NCI-H2227 treated with DMSO at 0.1 percent for 48 hours (cell line): ENCODE measurements around the gene CASQ1.

Source experiments
- DNase-seq: peaks from one replicate; lab custom pipeline; 2025; lab: John Stamatoyannopoulos, UW

CASQ1 gene

DNA sequence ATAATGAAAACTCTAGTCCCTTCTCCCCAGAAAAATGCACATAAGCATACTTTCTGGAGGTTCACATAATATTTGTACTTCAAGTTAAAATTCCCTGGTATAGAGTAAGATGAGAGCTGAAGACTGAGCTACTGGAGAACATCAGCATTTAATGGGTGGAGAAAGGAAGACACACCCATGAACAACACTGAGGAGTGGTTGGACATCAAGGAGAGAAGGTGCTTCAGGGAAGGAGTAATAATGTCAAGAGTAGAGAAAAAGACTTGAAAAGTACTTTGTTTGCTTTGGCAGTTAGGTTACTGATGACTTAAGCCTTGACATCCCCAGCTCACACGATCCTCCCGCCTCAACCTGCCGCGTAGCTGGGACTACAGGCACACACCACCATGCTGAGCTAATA lies 36.7 kb downstream of the CASQ1 start:
- no peak for DNase-seq

DNA sequence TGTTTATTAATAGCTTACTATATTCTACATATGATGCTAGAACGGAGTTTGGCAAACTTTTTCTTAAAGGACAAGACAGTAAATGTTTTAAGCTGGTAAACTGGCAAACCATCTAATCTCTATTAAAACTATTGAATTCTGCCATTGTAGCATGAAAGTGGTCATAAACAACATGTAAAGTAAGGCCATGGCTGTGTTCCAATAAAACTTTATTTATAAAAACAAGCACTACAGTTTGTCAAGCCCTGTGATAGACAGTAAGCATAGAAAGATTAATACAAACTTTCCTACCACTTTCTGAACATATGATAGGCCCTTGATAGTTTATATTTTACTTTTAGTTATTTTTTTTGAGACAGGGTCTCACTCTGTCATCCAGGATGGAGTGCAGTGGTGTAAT lies 37.2 kb downstream of the CASQ1 start:
- DNase-seq, result no peak

DNA sequence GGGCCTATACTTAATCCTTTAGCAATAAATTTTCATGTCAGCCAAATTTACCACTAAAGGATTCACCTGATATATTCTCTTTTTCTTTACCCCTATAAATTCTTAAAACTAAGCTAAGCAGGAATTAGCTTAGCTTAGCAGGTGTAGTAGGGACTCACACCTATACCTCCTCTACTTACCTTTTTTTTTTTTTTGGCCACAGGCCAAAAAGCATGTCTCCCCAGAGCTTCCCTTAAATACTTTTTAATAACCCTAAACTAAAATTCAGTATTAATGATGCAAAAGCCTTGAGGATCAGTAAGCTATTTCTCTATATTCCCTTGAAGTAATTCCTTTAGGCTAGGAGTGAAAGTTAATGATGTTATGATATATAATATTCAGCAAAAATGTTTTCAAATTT lies 38.1 kb downstream of the CASQ1 start:
- no peak for DNase-seq

DNA sequence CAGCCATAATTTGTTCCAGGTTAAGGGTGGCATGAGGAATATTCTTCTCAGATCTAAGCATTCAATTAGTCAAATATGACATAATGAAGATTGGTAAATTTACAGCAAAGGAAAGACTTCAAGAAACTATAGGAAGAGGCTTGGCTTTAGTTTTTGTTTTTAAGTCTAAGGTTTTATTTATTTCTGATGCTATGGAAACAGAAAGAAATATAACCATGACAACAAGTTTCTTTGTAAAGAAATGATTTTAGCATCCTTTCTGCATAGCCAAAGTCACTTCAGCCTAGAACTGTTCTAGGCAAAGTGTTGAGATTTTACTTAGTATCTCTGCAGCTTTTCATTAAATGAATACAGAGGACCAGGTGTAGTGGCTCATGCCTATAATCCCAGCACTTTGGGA lies 42.5 kb downstream of the CASQ1 start:
- DNase-seq, result no peak

DNA sequence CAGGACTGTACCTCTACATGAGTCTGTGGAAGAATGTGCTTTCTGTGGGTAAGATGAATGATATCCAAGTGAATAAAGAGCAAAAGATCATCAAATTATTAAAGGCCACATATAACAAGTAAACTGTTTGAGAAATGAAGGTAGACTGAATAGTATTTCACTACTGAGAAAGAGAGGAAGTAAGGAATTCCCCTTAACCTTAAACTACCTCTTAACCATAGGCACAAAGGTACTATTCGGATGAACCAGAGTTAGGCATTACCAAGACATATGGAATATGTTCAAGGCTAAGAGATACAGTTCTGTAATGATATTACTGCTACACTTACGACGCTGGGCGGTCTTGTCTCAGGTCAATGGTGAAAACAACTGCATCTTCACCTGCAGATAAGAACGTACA lies 46.4 kb downstream of the CASQ1 start:
- DNase-seq, result no peak

DNA sequence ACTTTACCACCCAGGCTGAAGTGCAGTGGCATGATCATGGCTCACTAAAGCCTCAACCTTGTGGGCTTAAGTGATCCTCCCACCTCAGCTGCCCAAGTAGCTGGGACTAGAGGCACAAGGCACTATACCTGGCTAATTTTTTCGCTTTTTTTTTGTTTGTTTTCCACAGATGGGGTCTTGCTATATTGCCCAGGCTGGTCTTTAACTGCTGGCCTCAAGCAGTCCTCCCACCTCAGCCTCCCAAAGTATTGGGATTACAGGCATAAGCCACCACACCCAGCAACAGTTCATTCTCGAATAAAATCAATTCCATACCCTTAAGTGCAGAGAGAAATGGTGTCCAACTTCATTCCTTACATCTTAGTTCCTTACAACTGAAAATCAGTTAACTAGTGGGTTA lies 47.2 kb downstream of the CASQ1 start:
- no peak for DNase-seq

DNA sequence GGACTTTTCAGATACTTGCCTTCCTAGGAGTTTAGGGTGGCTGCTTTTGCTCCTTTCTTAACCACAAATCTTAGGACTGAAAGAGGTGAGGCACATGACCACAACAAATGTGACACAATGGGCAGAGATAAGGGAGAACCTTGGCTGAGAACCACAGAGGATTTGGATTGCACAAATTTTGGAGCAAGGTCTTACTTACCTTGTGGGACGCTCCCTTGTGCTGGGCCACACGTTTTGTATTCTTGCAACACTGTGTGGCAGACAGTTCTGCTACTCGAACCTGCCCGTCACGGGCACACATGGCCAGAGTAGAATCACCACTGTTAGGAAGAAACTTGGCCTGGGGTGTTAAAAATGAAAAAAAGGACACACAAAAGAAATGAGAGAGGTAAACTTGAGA lies 48.0 kb downstream of the CASQ1 start:
- DNase-seq, result no peak

DNA sequence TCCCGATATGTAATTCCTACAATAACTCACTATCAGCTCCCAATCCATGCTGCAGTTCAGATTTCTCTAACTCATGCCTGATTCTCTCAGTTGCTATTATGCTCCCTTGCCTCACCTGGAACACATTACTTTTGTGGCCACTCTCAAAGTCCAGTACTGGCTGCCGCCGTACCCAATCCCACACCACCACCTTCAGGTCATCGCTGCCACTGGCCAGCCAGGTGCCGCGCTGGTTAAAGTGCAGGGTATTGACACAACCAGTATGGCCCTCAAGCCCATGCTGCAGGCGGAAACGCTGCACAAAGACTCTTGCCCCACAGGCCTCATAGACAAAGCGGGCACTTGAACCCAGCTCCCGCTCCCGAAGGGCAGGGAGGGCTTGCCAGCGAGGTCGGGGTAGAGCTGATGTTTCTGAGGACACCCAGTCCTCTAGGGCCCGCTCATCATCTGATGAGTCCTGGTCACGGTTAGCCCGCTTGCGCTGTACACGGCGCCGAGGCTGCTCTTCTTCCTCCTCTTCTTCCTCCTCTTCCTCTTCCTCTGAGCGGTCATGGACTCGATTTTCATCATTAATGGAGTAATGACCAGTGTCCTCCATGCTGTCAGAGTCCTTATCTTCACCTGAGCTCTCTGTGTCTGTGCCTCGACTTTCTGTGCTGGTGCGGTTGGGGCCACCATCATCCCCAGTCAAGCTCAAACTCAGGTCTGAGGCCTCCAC lies 49.4 kb downstream of the CASQ1 start:
- no peak for DNase-seq

DNA sequence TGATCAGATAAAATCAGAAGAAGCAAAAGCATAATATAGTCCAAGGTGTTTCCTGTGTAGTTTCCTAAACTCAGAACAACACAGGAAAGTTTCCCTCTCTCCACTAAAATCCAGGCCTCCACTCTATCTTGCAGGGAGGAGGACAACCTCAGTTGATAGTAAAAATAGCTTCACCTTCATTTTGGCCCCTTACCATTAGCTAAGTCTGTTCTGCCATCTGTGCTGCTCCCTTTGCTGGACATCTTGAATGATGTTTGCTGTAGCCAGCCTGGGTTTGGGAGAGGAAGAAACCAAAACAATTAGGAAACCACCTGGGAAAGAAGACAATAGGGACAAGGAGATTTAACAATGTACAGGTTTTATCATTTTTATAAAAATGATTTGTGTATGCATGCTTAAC lies 53.4 kb downstream of the CASQ1 start:
- no peak for DNase-seq

DNA sequence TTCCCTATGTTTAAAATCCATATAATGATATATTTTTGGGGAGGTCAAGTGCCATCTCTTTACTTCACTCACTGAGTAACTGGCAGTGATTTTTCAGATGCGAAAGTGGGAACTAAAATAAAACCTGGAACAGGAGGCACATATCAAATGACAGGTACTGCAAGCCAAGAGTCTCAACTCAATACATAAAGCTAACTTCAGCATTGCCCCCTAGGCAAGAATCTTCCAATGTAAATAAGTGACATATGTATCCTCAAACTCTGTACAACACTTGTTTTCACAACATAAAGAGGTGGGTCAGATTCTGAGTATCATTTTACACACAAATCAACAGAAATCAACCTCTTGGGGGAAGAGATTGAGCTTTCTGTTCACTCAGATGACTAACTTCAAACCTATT lies 53.8 kb downstream of the CASQ1 start:
- DNase-seq, result peak; percentile 6

DNA sequence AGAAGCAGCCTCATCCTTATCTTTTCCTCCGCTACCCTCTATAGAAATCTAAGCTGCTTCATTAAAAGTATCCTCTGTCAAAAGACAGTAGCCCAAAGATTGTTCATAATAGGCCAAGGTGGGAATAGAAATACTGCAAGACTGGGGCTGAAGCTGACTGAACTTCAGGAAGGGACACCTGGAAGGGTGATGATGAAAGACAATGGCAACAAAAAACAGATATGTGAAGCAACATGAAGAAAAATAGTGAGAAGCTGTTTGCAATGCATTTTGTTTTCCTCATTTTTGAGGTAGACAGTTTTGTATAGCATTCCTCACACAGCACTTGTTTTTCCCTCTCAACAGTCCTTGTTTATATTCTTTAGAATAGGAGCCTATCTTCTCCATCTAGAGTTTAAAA lies 55.1 kb downstream of the CASQ1 start:
- DNase-seq, result no peak

DNA sequence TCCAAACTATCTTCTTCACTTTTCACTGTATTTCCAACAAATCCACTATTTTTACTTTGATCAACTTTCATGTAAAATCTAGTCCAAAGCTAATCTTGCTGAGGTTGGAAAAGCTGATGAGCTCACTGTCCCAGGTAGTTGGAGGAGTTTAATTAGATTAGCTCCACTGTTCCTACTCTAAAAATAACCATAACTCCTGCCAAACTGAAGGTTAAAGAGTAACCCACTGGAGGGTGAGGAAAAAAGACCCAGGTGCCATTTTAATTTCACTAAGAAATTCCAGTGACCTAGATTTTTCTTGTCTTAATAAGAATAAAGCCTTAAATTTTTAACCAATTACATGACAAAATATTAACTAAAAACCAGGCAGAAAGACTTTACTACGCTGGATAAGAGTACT lies 56.7 kb downstream of the CASQ1 start:
- no peak for DNase-seq

DNA sequence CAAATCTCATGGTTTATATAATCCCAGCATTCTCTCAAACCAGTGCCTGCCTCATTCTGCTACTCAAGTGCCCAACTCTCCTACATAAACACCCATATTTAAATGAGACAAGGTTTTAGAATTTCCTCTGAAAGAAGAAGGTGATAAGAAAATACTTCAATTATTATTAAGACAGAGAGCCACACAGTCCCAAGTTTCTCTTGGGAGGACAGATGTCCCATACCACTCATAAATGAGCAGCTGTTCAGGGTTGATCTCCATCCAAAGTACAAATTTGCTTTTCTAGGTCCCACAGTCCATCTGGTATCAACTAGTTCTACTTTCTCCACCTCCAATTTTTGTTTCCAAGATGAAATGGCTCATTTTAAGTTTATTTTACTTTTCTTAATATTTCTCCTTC lies 60.6 kb downstream of the CASQ1 start:
- no peak for DNase-seq
